Smooth muscle cell (in vitro differentiated cells): ENCODE results near the gene MRPL42. TPM values are rescaled to one million over a fixed set of nuclear protein-coding genes. Genes with fewer than 3 reads are reported as not detected.
A peak's percentile ranks its signal among the peaks of the same experiment; 100 is the strongest.

Source experiments
- DNase-seq: peaks from one replicate; lab custom pipeline; 2025; ENCODE audit not compliant: unreplicated experiment; lab: John Stamatoyannopoulos, UW
- H2AFZ ChIP-seq: fragments of 200-600 bp; sonication (generic); 2 replicates; pipeline ENCODE4 v1.6.0; 2016; ENCODE audit warnings: antibody characterized with exemption, low read depth, mild to moderate bottlenecking
- H3F3A ChIP-seq: fragments of 200-600 bp; sonication (generic); 2 replicates; pipeline ENCODE4 v1.6.0; 2017; ENCODE audit warnings: antibody characterized with exemption, low read depth
- H3K27ac ChIP-seq: fragments of 200-600 bp; sonication (generic); 2 replicates; pipeline ENCODE4 v1.5.1; 2016; ENCODE audit warnings: low read depth, mild to moderate bottlenecking
- H3K27me3 ChIP-seq: fragments of 200-600 bp; sonication (generic); 2 replicates; pipeline ENCODE4 v1.6.1; 2016; ENCODE audit warnings: low read depth, mild to moderate bottlenecking
- H3K36me3 ChIP-seq: fragments of 200-600 bp; sonication (generic); 2 replicates; pipeline ENCODE4 v1.5.1; 2016; ENCODE audit warnings: low read depth
- H3K4me1 ChIP-seq: fragments of 200-600 bp; sonication (generic); 2 replicates; pipeline ENCODE4 v1.5.1; 2016; ENCODE audit warnings: low read depth
- H3K4me2 ChIP-seq: fragments of 200-600 bp; sonication (generic); 2 replicates; pipeline ENCODE4 v1.6.0; 2016; ENCODE audit warnings: mild to moderate bottlenecking
- H3K4me3 ChIP-seq: fragments of 200-600 bp; sonication (generic); 2 replicates; pipeline ENCODE4 v1.5.1; 2016; ENCODE audit warnings: mild to moderate bottlenecking
- H3K79me2 ChIP-seq: fragments of 200-600 bp; sonication (generic); 2 replicates; pipeline ENCODE4 v1.6.0; 2016; ENCODE audit warnings: low read depth, mild to moderate bottlenecking
- H3K9ac ChIP-seq: fragments of 200-600 bp; sonication (generic); 2 replicates; pipeline ENCODE4 v1.6.0; 2016; ENCODE audit warnings: low read depth
- H3K9me3 ChIP-seq: fragments of 200-600 bp; sonication (generic); replicated peaks from 2 replicates; pipeline ENCODE4 v1.5.1; 2016; ENCODE audit warnings: low read depth
- H4K20me1 ChIP-seq: fragments of 200-600 bp; sonication (generic); 2 replicates; pipeline ENCODE4 v1.6.0; 2016; ENCODE audit warnings: low read depth
- WGBS: methylation state at CpG from one replicate; pipeline ENCODE4 v1.1.7; 2016; ENCODE audit warnings: low lambda C conversion rate; 5-methylcytosine and 5-hydroxymethylcytosine counted together
- polyA plus RNA-seq: library from polyadenylated mRNA; unstranded; fragments of >200 nt; fragmentation: Nextera tagmentation; extraction: Ambion mirVana; gene quantifications from 2 replicates; pipeline ENCODE4 v1.2.1, GENCODE V29; 2016
- total RNA-seq: library from RNA; depleted of rRNA; stranded (reverse); fragments of >200 nt; gene quantifications from 2 replicates; pipeline ENCODE4 v1.2.3, GENCODE V29; 2014
- TF ChIP-seq, protein P1 (sequence below): fragments of 200-600 bp; sonication (generic); IDR thresholded peaks from 2 replicates; pipeline ENCODE4 v1.5.1; 2017; ENCODE audit warnings: borderline replicate concordance, mild to moderate bottlenecking, antibody characterized with exemption; ENCODE audit not compliant: insufficient read depth, poor library complexity, severe bottlenecking

Gene MRPL42
- total and polyA plus RNA-seq, 2 experiments from 2014 or later, result 82.8 to 113 TPM

DNA sequence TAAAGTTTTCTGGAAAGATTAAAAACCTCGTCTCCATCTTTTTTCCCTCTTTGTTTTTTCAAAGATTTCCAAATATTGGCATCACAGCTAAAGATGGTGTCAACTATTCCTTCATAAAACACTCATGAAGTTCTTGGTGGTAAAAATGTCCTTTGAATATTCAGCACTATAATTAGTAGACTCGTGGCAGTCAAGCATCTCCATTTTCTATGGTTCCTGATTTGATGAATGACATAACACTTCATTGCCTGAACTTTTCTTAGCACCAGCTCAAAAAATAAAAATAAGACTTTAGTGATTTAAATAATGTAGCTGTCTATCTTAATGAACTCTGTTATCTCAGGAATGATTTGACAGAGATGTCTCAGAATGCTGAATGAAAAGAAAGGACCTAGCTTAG lies 45.3 kb upstream of the MRPL42 start:
- 78% methylated on average over 2 of the region's 2 CpGs for WGBS
- peaks cover 12% of the 10 kb centered on the region for H3F3A ChIP-seq

DNA sequence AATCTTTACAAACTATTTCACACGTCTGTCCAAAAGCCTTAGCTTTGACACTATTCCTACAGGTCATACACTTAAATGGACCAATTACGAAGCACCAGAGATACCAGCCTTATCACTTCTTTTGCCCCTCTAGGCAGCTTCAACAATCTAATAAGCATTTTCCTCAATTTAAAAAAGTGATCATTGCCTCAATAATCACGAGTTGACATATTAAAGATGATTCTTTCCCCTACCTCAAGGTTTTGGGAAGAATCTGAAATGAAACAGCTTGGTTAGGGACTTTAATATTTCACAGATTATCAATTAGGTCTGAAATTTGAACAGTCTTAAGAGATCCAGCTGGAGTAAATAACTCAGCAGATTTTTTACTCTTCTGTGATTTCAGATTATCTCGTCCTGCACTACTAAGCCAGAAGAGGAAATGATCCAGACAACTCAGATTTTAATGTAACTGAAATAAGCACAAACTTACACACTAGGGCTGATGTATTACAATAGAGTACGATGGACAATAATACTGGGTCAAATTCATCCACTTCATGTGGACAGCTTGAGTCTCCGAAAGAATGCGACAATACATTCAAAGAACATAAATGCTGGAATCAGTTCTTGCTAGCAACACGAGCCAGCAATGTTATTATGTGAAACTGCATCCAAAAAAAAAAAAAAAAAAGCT lies 41.4 kb upstream of the MRPL42 start:
- H3K4me3 ChIP-seq, result no peak overlapping the region
- H3K9ac ChIP-seq, result peak overlapping the region; percentile 23
- H3K4me2 ChIP-seq, result peak overlapping the region; percentile 45
- H2AFZ ChIP-seq, result no peak overlapping the region
- no peaks in the 10 kb centered on the region for H3K36me3 ChIP-seq
- H3K27ac ChIP-seq, result peak overlapping the region; percentile 74
- peaks cover 100% of the 10 kb centered on the region for H3K79me2 ChIP-seq
- 71% methylated on average over 8 of the region's 8 CpGs for WGBS
- H3K27me3 ChIP-seq, result no peaks in the 10 kb centered on the region
- H3F3A ChIP-seq, result peaks cover 33% of the 10 kb centered on the region
- DNase-seq, result no peak
- TF ChIP-seq, protein P1, sequence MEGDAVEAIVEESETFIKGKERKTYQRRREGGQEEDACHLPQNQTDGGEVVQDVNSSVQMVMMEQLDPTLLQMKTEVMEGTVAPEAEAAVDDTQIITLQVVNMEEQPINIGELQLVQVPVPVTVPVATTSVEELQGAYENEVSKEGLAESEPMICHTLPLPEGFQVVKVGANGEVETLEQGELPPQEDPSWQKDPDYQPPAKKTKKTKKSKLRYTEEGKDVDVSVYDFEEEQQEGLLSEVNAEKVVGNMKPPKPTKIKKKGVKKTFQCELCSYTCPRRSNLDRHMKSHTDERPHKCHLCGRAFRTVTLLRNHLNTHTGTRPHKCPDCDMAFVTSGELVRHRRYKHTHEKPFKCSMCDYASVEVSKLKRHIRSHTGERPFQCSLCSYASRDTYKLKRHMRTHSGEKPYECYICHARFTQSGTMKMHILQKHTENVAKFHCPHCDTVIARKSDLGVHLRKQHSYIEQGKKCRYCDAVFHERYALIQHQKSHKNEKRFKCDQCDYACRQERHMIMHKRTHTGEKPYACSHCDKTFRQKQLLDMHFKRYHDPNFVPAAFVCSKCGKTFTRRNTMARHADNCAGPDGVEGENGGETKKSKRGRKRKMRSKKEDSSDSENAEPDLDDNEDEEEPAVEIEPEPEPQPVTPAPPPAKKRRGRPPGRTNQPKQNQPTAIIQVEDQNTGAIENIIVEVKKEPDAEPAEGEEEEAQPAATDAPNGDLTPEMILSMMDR, result no peak
- peaks cover 100% of the 10 kb centered on the region for H4K20me1 ChIP-seq
- peaks cover 46% of the 10 kb centered on the region for H3K4me1 ChIP-seq
- H3K9me3 ChIP-seq, result no peaks in the 10 kb centered on the region

More for the DNA sequence above, 45.3 kb upstream of the MRPL42 start:
- Histone ChIP-seq H4K20me1 (peaks cover 93% of the 10 kb centered on the region), H3K4me2 (no peak overlapping the region), H3K9me3 (no peaks in the 10 kb centered on the region), H3K79me2 (peaks cover 99% of the 10 kb centered on the region), H3K27ac (no peak overlapping the region), H3K4me3 (no peak overlapping the region), H3K4me1 (peaks cover 46% of the 10 kb centered on the region), H3K36me3 (no peaks in the 10 kb centered on the region), H3K9ac (no peak overlapping the region), H3K27me3 (no peaks in the 10 kb centered on the region), H2AFZ (no peak overlapping the region)
- TF ChIP-seq, protein P1, result no peak
- DNase-seq, result no peak

DNA sequence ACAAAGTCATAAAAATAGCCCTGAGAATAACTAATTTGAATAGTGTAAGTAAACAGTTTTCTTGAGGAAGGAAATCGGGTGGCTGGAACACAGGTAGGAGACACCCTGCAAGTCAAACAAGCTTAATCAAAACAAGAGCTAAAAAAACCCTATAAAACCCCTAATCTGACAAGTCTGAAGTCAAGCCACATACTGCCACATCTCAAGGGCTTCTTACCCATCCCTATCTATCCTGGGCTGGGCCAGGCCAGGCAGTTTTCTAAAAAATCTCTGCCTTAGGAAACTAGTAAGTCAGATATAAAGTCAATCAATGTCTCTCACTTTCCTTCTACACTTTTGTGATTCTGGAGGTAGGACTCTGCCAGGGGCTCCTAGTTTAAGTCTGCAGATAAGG lies 40.9 kb upstream of the MRPL42 start:
- peaks cover 100% of the 10 kb centered on the region for H3K79me2 ChIP-seq
- H3K27me3 ChIP-seq, result no peaks in the 10 kb centered on the region
- WGBS, result 57% methylated on average over 1 of the region's 1 CpG
- H2AFZ ChIP-seq, result no peak overlapping the region
- H4K20me1 ChIP-seq, result peaks cover 100% of the 10 kb centered on the region
- peak overlapping the region; percentile 74 for H3K27ac ChIP-seq
- no peaks in the 10 kb centered on the region for H3K36me3 ChIP-seq
- peaks cover 46% of the 10 kb centered on the region for H3K4me1 ChIP-seq
- H3K9me3 ChIP-seq, result no peaks in the 10 kb centered on the region
- H3K9ac ChIP-seq, result peak overlapping the region; percentile 23
- H3K4me2 ChIP-seq, result peak overlapping the region; percentile 45
- H3F3A ChIP-seq, result peaks cover 33% of the 10 kb centered on the region
- TF ChIP-seq, protein P1, result no peak
- no peak overlapping the region for H3K4me3 ChIP-seq
- DNase-seq, result no peak
